GM23338 (cell line): ENCODE measurements around the gene POU2F3.
A peak's percentile ranks its signal among the peaks of the same experiment; 100 is the strongest.

ENCODE experiments used
- CREB1 ChIP-seq: fragments of 250-450 bp; sonication (Bioruptor Pico); IDR thresholded peaks from 2 replicates; pipeline ENCODE4 v1.5.0; 2020; ENCODE audit warnings: low read depth, mild to moderate bottlenecking, moderate library complexity
- CTCF ChIP-seq, 2 experiments: fragments of 200-600 bp in 1 of 2; sonication (generic) in 1 of 2; conservative IDR thresholded peaks; 2 replicates each; pipeline versions ENCODE4 v1.5.1 to v1.6.1; 2016 to 2017; ENCODE audit warnings: antibody characterized with exemption in 2 of 2, low read depth in 2 of 2, mild to moderate bottlenecking in 2 of 2, moderate library complexity in 1 of 2
- NANOG ChIP-seq: IDR thresholded peaks from 2 replicates; pipeline ENCODE4 v1.6.1; 2016; ENCODE audit warnings: antibody characterized with exemption, borderline replicate concordance
- POLR2AphosphoS5 ChIP-seq: IDR thresholded peaks from 2 replicates; pipeline ENCODE4 v1.6.1; 2016; ENCODE audit warnings: antibody characterized with exemption, low read depth
- TF ChIP-seq, protein P1 (sequence below): fragments of 250-450 bp; sonication (Bioruptor Pico); IDR thresholded peaks from 2 replicates; pipeline ENCODE4 v1.5.0; 2020; ENCODE audit warnings: mild to moderate bottlenecking, moderate library complexity
- TF ChIP-seq, protein P2 (sequence below): IDR thresholded peaks from one replicate; pipeline ENCODE4 v1.6.1; 2018; ENCODE audit warnings: antibody characterized with exemption; ENCODE audit not compliant: unreplicated experiment

GRCh38 chr11:120245434-120245833 is 5.5 kb downstream of the POU2F3 start:
- TF ChIP-seq CTCF (conservative IDR thresholded peaks at IDR 0.05; ENCODE audit: low read depth in 2 of 2) = 0 out of 4 replicates have a peak, but pooled peaks of 1 of the 2 experiments have one; percentile 6
- TF ChIP-seq, protein P1, sequence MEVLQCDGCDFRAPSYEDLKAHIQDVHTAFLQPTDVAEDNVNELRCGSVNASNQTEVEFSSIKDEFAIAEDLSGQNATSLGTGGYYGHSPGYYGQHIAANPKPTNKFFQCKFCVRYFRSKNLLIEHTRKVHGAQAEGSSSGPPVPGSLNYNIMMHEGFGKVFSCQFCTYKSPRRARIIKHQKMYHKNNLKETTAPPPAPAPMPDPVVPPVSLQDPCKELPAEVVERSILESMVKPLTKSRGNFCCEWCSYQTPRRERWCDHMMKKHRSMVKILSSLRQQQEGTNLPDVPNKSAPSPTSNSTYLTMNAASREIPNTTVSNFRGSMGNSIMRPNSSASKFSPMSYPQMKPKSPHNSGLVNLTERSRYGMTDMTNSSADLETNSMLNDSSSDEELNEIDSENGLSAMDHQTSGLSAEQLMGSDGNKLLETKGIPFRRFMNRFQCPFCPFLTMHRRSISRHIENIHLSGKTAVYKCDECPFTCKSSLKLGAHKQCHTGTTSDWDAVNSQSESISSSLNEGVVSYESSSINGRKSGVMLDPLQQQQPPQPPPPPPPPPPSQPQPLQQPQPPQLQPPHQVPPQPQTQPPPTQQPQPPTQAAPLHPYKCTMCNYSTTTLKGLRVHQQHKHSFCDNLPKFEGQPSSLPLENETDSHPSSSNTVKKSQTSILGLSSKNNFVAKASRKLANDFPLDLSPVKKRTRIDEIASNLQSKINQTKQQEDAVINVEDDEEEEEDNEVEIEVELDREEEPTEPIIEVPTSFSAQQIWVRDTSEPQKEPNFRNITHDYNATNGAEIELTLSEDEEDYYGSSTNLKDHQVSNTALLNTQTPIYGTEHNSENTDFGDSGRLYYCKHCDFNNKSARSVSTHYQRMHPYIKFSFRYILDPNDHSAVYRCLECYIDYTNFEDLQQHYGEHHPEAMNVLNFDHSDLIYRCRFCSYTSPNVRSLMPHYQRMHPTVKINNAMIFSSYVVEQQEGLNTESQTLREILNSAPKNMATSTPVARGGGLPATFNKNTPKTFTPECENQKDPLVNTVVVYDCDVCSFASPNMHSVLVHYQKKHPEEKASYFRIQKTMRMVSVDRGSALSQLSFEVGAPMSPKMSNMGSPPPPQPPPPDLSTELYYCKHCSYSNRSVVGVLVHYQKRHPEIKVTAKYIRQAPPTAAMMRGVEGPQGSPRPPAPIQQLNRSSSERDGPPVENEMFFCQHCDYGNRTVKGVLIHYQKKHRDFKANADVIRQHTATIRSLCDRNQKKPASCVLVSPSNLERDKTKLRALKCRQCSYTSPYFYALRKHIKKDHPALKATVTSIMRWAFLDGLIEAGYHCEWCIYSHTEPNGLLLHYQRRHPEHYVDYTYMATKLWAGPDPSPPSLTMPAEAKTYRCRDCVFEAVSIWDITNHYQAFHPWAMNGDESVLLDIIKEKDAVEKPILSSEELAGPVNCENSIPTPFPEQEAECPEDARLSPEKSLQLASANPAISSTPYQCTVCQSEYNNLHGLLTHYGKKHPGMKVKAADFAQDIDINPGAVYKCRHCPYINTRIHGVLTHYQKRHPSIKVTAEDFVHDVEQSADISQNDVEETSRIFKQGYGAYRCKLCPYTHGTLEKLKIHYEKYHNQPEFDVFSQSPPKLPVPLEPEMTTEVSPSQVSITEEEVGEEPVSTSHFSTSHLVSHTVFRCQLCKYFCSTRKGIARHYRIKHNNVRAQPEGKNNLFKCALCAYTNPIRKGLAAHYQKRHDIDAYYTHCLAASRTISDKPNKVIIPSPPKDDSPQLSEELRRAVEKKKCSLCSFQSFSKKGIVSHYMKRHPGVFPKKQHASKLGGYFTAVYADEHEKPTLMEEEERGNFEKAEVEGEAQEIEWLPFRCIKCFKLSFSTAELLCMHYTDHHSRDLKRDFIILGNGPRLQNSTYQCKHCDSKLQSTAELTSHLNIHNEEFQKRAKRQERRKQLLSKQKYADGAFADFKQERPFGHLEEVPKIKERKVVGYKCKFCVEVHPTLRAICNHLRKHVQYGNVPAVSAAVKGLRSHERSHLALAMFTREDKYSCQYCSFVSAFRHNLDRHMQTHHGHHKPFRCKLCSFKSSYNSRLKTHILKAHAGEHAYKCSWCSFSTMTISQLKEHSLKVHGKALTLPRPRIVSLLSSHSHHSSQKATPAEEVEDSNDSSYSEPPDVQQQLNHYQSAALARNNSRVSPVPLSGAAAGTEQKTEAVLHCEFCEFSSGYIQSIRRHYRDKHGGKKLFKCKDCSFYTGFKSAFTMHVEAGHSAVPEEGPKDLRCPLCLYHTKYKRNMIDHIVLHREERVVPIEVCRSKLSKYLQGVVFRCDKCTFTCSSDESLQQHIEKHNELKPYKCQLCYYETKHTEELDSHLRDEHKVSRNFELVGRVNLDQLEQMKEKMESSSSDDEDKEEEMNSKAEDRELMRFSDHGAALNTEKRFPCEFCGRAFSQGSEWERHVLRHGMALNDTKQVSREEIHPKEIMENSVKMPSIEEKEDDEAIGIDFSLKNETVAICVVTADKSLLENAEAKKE = no peak
- TF ChIP-seq, protein P2, sequence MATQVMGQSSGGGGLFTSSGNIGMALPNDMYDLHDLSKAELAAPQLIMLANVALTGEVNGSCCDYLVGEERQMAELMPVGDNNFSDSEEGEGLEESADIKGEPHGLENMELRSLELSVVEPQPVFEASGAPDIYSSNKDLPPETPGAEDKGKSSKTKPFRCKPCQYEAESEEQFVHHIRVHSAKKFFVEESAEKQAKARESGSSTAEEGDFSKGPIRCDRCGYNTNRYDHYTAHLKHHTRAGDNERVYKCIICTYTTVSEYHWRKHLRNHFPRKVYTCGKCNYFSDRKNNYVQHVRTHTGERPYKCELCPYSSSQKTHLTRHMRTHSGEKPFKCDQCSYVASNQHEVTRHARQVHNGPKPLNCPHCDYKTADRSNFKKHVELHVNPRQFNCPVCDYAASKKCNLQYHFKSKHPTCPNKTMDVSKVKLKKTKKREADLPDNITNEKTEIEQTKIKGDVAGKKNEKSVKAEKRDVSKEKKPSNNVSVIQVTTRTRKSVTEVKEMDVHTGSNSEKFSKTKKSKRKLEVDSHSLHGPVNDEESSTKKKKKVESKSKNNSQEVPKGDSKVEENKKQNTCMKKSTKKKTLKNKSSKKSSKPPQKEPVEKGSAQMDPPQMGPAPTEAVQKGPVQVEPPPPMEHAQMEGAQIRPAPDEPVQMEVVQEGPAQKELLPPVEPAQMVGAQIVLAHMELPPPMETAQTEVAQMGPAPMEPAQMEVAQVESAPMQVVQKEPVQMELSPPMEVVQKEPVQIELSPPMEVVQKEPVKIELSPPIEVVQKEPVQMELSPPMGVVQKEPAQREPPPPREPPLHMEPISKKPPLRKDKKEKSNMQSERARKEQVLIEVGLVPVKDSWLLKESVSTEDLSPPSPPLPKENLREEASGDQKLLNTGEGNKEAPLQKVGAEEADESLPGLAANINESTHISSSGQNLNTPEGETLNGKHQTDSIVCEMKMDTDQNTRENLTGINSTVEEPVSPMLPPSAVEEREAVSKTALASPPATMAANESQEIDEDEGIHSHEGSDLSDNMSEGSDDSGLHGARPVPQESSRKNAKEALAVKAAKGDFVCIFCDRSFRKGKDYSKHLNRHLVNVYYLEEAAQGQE = no peak
- TF ChIP-seq POLR2AphosphoS5 = no peak
- no peak for TF ChIP-seq NANOG
- TF ChIP-seq CREB1 (CRISPR knock-in tag) = no peak
